Nephron (organoid): ENCODE measurements around the gene CHRNA9.

Experiments
- H3K27ac Mint-ChIP-seq, 3 experiments: 2 replicates each; pipeline ENCODE4 v1.8.0; 2020; ENCODE audit warnings: mixed read lengths in 3 of 3, mild to moderate bottlenecking in 2 of 3, moderate library complexity in 1 of 3
- H3K27me3 Mint-ChIP-seq: 2 replicates; pipeline ENCODE4 v1.8.0; 2021; ENCODE audit warnings: low read depth, mild to moderate bottlenecking, moderate library complexity, mixed read lengths
- H3K36me3 Mint-ChIP-seq: 2 replicates; pipeline ENCODE4 v1.8.0; 2020; ENCODE audit warnings: low read depth, mixed read lengths
- H3K4me1 Mint-ChIP-seq: 2 replicates; pipeline ENCODE4 v1.8.0; 2020; ENCODE audit warnings: mixed read lengths
- H3K4me3 Mint-ChIP-seq, 3 experiments: 2 replicates each; pipeline ENCODE4 v1.8.0; 2020; ENCODE audit warnings: mild to moderate bottlenecking in 3 of 3, mixed read lengths in 3 of 3, moderate library complexity in 2 of 3
- H3K9me3 Mint-ChIP-seq: 2 replicates; pipeline ENCODE4 v1.8.0; 2020; ENCODE audit warnings: mixed read lengths
- CTCF ChIP-seq, 3 experiments: fragments of 200-600 bp; sonication (generic); IDR thresholded peaks; one replicate each; pipeline ENCODE4 v1.5.0; 2021; ENCODE audit warnings: antibody characterized with exemption in 3 of 3; ENCODE audit not compliant: unreplicated experiment in 3 of 3

The CHRNA9 gene

GRCh38 chr4:40337523-40337922, 2.4 kb downstream of the CHRNA9 start:
- H3K4me3 Mint-ChIP-seq, result no peak overlapping the region
- peaks cover 4% of the 10 kb centered on the region for H3K9me3 Mint-ChIP-seq

GRCh38 chr4:40340030-40340429, 4.9 kb downstream of the CHRNA9 start:
- peaks cover 4% of the 10 kb centered on the region for H3K36me3 Mint-ChIP-seq
- H3K9me3 Mint-ChIP-seq, result peaks cover 6% of the 10 kb centered on the region
- H3K27ac Mint-ChIP-seq, result no peak overlapping the region
- H3K27me3 Mint-ChIP-seq, result no peaks in the 10 kb centered on the region
- TF ChIP-seq CTCF (IDR thresholded peaks at IDR 0.05; ENCODE audit: unreplicated experiment in 3 of 3), result no peak
- H3K4me1 Mint-ChIP-seq, result peaks cover 17% of the 10 kb centered on the region
- no peak overlapping the region for H3K4me3 Mint-ChIP-seq

More at GRCh38 chr4:40337523-40337922, 2.4 kb downstream of the CHRNA9 start:
- Mint-ChIP-seq H3K27me3 (no peaks in the 10 kb centered on the region), H3K36me3 (peaks cover 2% of the 10 kb centered on the region), H3K4me1 (peaks cover 34% of the 10 kb centered on the region), H3K27ac (no peak overlapping the region)
- TF ChIP-seq CTCF (IDR thresholded peaks at IDR 0.05; ENCODE audit: unreplicated experiment in 3 of 3), result no peak

DNA sequence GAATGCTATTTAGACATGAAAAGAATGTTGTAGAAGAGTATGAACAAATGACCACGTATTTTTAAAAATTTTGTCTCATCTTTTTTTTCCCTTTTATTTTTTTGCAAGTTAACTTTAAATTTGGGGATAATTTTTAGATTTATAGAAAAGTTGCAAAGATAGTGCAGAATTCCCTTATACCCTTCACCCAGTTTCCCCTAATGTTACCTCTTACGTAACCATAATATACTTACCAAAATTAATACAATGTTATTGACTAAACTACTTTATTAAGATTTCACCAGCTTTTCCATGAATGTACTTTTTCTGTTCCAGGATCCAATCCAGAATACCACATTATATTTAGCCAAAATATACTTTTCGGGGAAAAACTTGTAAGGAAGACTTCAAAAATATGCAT, 12.3 kb downstream of the CHRNA9 start:
- TF ChIP-seq CTCF (IDR thresholded peaks at IDR 0.05; ENCODE audit: unreplicated experiment in 3 of 3), result no peak
- no peaks in the 10 kb centered on the region for H3K27me3 Mint-ChIP-seq
- peaks cover 2% of the 10 kb centered on the region for H3K36me3 Mint-ChIP-seq
- H3K9me3 Mint-ChIP-seq, result peaks cover 3% of the 10 kb centered on the region
- no peak overlapping the region for H3K27ac Mint-ChIP-seq
- H3K4me1 Mint-ChIP-seq, result no peaks in the 10 kb centered on the region
- H3K4me3 Mint-ChIP-seq, result no peak overlapping the region

DNA sequence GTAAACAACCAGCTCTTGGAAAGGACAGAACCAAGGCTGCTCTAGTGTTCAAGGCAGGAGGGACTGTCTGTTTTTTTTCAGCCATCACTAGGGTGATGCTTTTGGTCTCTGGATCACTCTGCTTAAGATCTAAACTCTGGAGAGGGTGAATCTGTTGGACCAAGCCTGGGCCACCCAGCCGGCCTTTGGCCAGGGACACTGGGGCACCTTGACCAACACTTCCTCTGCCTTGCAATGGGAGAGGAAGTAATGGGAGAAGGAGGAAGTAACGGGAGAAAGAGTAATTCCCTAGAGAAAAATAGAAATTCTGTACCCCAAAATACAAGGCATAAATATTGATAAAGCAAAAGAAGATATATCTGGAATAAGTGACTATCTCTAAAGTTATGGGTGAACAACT, 12.9 kb downstream of the CHRNA9 start:
- Mint-ChIP-seq H3K4me1 (no peaks in the 10 kb centered on the region), H3K4me3 (no peak overlapping the region), H3K27ac (no peak overlapping the region), H3K27me3 (no peaks in the 10 kb centered on the region), H3K9me3 (no peaks in the 10 kb centered on the region), H3K36me3 (no peaks in the 10 kb centered on the region)
- no peak for TF ChIP-seq CTCF (IDR thresholded peaks at IDR 0.05; ENCODE audit: unreplicated experiment in 3 of 3)

DNA sequence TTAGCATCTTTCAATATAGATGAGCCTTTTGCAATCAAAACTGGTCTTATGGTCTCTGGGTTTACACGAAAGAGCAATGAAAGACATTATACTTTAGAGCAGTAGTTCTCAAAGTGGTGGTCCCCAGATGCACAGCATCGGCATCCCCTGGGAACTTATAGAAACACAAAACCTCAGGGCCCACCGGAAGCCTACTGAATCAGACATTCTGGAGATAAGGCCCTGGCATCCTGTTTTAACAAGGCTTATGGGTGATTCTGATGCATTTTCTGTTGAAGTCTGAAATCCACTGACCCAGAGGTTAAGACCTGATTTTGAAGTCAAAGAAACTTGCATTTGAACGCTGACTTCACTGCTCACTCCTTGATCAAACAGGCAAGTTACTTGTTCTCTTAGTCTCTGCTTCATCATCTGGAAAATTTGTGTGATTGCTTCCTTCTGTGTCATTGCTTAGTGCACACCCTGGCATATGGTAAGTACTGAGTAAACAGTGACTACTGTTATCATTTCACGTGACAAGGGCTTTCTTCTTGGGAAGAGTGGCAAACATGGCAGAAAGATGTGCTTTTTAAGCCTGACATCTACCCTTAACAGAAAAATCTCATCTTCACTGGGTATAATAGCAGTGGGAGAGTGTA, 14.5 kb downstream of the CHRNA9 start:
- TF ChIP-seq CTCF (IDR thresholded peaks at IDR 0.05; ENCODE audit: unreplicated experiment in 3 of 3), result no peak
- no peak overlapping the region for H3K4me3 Mint-ChIP-seq
- H3K27ac Mint-ChIP-seq, result no peak overlapping the region
- H3K27me3 Mint-ChIP-seq, result no peaks in the 10 kb centered on the region
- no peaks in the 10 kb centered on the region for H3K9me3 Mint-ChIP-seq
- H3K36me3 Mint-ChIP-seq, result no peaks in the 10 kb centered on the region
- no peaks in the 10 kb centered on the region for H3K4me1 Mint-ChIP-seq

- Mint-ChIP-seq H3K9me3 (no peaks in the 10 kb centered on the region), H3K4me1 (no peaks in the 10 kb centered on the region), H3K27me3 (no peaks in the 10 kb centered on the region)
These were observed 15.6 kb downstream of the CHRNA9 start for GRCh38 chr4:40350627-40351227.

More at GRCh38 chr4:40350627-40351227, 15.6 kb downstream of the CHRNA9 start:
- Mint-ChIP-seq H3K27ac (no peak overlapping the region), H3K4me3 (no peak overlapping the region), H3K36me3 (no peaks in the 10 kb centered on the region)
- TF ChIP-seq CTCF (IDR thresholded peaks at IDR 0.05; ENCODE audit: unreplicated experiment in 3 of 3), result no peak
